Astrocyte of the spinal cord (primary cell): ENCODE measurements around the gene CHRNA4.

Source experiments
- DNase-seq: peaks from one replicate; pipeline ENCODE4 v3.0.0; 2011; ENCODE audit warnings: low read depth, low spot score
- H3K4me3 ChIP-seq: 2 replicates; pipeline ENCODE4 v1.5.1; 2011; ENCODE audit warnings: low read depth, mild to moderate bottlenecking, low read length, moderate library complexity
- CTCF ChIP-seq: IDR thresholded peaks from 2 replicates; pipeline ENCODE4 v1.5.1; 2012; ENCODE audit warnings: low read depth, mild to moderate bottlenecking, low read length, inconsistent platforms
- in situ Hi-C: cut with HindIII; loops from 2 replicates; pipeline ENCODE4 v1.10.0; 2017; ENCODE audit warnings: low sequenced_read_pairs

Gene CHRNA4

DNA sequence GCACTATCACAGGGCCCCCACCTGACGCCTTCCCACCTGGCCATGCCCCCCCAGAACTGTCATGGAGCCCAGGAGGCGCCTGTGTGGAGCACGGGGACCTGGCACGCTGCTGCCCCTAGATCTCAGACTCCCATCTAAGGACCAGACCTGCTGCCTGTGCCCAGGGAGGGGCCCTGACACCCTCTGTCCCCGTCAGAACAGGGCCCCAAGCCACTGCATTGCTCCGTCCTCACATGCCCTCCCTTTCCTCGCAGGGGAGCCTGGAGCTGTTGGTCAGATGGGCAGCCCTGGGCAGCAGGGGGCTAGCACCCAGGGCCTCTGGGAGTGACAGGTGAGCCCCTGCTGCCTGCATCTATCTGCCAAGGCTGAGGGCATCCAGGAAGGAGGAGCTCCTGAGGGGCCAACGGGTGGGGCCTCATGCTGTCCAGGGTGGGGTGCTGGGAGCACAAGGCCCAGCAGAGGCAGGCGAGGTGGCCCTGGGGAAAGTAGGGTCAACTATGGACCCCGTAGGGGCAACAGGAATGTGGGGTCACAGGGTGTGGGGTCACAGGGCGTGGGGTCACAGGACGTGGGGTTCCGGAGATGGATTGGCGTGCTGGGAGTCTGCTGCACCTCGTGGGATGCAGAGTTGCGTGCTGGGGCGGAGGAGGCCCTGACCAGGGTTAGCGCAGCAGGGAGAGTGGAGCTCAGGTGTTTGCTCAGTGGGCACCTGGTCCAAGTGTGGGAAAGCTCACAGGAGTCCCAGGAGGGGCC lies 31.6 kb downstream of the CHRNA4 start:
- DNase-seq = no peak
- H3K4me3 ChIP-seq = no peak overlapping the region
- in situ Hi-C loops = no loop called here
- no peak for TF ChIP-seq CTCF

DNA sequence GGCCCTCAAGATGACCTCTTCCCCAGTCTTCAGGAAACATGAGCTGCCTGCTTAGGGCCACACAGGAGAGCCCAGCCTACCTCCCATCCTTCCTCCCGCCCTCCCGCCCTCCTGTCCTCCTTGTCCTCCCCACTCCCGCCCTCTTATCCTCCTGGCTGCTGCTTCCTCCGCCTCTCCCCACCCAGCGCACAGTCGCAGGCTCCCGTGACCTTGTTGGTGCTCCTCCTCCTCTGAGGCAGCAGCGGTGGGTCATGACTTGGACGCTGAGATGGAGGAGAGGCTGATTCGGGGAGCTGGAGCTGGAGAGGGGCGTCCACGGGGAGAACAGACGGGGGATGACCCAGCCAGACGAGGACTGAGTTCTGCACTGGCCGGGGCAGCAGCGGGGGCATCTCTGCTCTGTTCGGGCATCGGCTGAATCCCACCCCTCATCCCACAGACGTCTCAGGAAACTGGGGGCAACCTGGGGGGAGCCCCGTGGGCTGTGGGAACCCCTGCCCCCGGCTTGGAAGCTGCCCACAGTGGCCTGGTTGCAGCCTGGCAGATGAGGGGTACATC lies 32.4 kb downstream of the CHRNA4 start:
- no peak for DNase-seq
- TF ChIP-seq CTCF = no peak
- in situ Hi-C loops = no loop called here
- H3K4me3 ChIP-seq = no peak overlapping the region

- DNase-seq = no peak
- no peak for TF ChIP-seq CTCF
- in situ Hi-C loops = no loop called here
- no peak overlapping the region for H3K4me3 ChIP-seq
Observed at GRCh38 chr20:63328026-63328700, 33.0 kb downstream of the CHRNA4 start.

DNA sequence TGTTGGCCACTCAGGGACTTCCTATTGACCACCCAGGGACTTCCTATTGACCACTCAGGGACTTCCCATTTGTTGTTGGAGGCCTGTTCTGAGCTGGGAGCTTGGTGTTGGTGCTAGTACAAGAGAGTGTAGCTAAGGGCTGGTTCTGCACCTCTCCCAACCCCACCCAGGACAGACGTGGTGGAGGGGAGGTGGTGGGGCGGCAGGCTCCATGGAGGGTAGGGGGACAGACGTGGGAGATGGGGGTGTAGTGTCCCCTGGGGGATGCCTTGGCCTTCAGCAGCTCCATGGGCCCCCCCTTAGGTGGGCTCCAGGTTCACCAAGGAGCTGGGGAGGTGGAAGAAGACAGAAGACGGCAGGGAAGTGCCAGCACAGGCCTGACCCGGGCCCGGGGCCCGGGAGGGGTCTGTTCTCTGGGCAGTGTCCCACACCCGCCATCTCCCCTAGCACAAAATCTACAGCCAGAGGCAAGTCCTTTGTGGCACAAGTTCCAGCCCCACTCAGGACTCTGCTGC lies 33.9 kb downstream of the CHRNA4 start:
- no peak overlapping the region for H3K4me3 ChIP-seq
- in situ Hi-C loops = no loop called here
- no peak for DNase-seq
- no peak for TF ChIP-seq CTCF

DNA sequence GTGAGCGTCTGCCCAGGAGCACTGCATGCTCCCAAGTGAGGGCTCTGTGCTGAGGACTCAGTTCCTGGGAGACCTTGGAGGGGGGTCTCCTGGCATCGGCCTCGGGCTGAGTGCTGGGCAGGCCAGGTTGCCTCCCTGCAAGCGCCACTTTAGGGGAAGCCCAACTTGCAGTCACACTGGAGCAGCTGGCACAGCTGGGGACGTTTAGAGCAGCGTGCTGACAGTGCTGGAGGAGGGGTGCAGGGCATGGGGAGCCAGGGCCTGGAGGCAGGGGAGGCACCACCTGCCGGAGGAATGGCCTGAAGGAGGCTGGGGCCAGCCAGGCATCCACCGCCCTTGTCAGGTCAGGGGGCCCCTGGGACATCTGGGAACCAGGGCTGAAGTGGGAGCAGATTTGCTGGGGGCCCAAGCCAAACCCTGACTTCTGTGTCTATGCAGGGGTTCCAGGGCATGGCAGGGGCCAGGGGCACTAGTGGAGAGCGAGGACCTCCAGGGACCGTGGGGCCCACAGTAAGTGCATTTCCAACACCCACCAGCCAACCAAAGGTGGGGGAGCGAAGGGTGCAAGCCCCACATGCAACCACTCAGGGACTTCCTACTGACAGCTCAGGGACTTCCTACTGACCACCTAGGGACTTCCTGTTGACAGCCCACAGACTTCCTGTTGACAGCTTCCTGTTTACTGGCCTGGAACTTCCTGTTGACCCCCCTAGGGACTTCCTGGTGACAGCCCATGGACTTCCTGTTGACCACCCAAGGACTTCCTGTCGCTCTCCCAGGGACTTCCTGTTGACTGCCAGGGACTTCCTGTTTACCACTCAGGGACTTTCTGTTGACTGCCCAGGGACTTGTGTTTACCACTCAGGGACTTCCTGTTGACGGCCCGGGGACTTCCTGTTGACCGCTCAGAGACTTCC lies 34.6 kb downstream of the CHRNA4 start:
- TF ChIP-seq CTCF = no peak
- DNase-seq = no peak
- no peak overlapping the region for H3K4me3 ChIP-seq
- in situ Hi-C loops = no loop called here
